Measurements from ENCODE around the gene SLC13A3. TPM values are rescaled to one million over a fixed set of nuclear protein-coding genes. Genes with fewer than 3 reads are reported as not detected.

SLC13A3 gene
- total RNA-seq, 1 donor from 2014 or later, result 0.30 TPM

- intact Hi-C loops (cut with micrococcal nuclease), result no loop called here
- Histone ChIP-seq H3K4me1 (peaks cover 4% of the 10 kb centered on the region), H3K27me3 (ENCODE audit: low read depth) (peaks cover 17% of the 10 kb centered on the region), H3K4me3 (no peak overlapping the region), H3K9me3 (replicated peaks) (no peaks in the 10 kb centered on the region), H3K36me3 (no peaks in the 10 kb centered on the region), H3K27ac (replicated peaks) (no peak overlapping the region)
- TF ChIP-seq CTCF (IDR thresholded peaks at IDR 0.05; ENCODE audit: borderline replicate concordance), result no peak
- DNase-seq, result no peak
Measured at GRCh38 chr20:46644160-46644559, 7.1 kb downstream of the SLC13A3 start.

- Histone ChIP-seq H3K4me3 (no peak overlapping the region), H3K9me3 (replicated peaks) (no peaks in the 10 kb centered on the region), H3K36me3 (no peaks in the 10 kb centered on the region), H3K4me1 (peaks cover 4% of the 10 kb centered on the region), H3K27ac (replicated peaks) (no peak overlapping the region), H3K27me3 (ENCODE audit: low read depth) (peaks cover 27% of the 10 kb centered on the region)
- no peak for TF ChIP-seq CTCF (IDR thresholded peaks at IDR 0.05; ENCODE audit: borderline replicate concordance)
- no peak for DNase-seq
- intact Hi-C loops (cut with micrococcal nuclease), result no loop called here
Measured at GRCh38 chr20:46642969-46643343, 8.3 kb downstream of the SLC13A3 start.

- DNase-seq, result no peak
- H3K27ac ChIP-seq (replicated peaks), result no peak overlapping the region
- no peak overlapping the region for H3K4me3 ChIP-seq
- H3K4me1 ChIP-seq, result peaks cover 4% of the 10 kb centered on the region
- peaks cover 32% of the 10 kb centered on the region for H3K27me3 ChIP-seq (ENCODE audit: low read depth)
- intact Hi-C loops (cut with micrococcal nuclease), result no loop called here
- H3K36me3 ChIP-seq, result no peaks in the 10 kb centered on the region
- no peak for TF ChIP-seq CTCF (IDR thresholded peaks at IDR 0.05; ENCODE audit: borderline replicate concordance)
- H3K9me3 ChIP-seq (replicated peaks), result no peaks in the 10 kb centered on the region
Measured at GRCh38 chr20:46642265-46642968, 8.8 kb downstream of the SLC13A3 start.

GRCh38 chr20:46641424-46641823, 9.8 kb downstream of the SLC13A3 start:
- no peak for DNase-seq
- intact Hi-C loops (cut with micrococcal nuclease), result no loop called here
- no peaks in the 10 kb centered on the region for H3K9me3 ChIP-seq (replicated peaks)
- no peaks in the 10 kb centered on the region for H3K4me1 ChIP-seq
- H3K27ac ChIP-seq (replicated peaks), result no peak overlapping the region
- H3K27me3 ChIP-seq (ENCODE audit: low read depth), result peaks cover 37% of the 10 kb centered on the region
- no peak for TF ChIP-seq CTCF (IDR thresholded peaks at IDR 0.05; ENCODE audit: borderline replicate concordance)
- no peaks in the 10 kb centered on the region for H3K36me3 ChIP-seq
- no peak overlapping the region for H3K4me3 ChIP-seq

GRCh38 chr20:46640536-46641311, 10.5 kb downstream of the SLC13A3 start:
- no peak for DNase-seq
- Histone ChIP-seq H3K4me3 (no peak overlapping the region), H3K36me3 (no peaks in the 10 kb centered on the region), H3K9me3 (replicated peaks) (no peaks in the 10 kb centered on the region), H3K27me3 (ENCODE audit: low read depth) (peaks cover 41% of the 10 kb centered on the region), H3K4me1 (no peaks in the 10 kb centered on the region), H3K27ac (replicated peaks) (no peak overlapping the region)
- TF ChIP-seq CTCF (IDR thresholded peaks at IDR 0.05; ENCODE audit: borderline replicate concordance), result no peak
- intact Hi-C loops (cut with micrococcal nuclease), result no loop called here

Data from left ventricle myocardium inferior (tissue), 1 donor.